ENCODE data around the gene RNPEPL1.
"Not testable (repeated sequence)": the region's sequence is repeated elsewhere in the genome, so short reads cannot be mapped to it uniquely, and the experiment has no call there.

RNPEPL1 gene

GRCh38 chr2:240520130-240520973 is 47.9 kb upstream of the RNPEPL1 start:
- 47% methylated on average over 46 of the region's 52 CpGs for WGBS
- no peak overlapping the region for H3K4me2 ChIP-seq (ENCODE audit: low read length, poor library complexity, severe bottlenecking)
- no peak overlapping the region for H2BK12ac ChIP-seq (ENCODE audit: low read length in 2 of 2)
- peaks cover 7% of the 10 kb centered on the region for H3K9me3 ChIP-seq (ENCODE audit: control insufficient read depth, low read length)
- no peak overlapping the region for H2BK5ac ChIP-seq (ENCODE audit: low read depth, low read length, poor library complexity, severe bottlenecking)
- no peak overlapping the region for H4K91ac ChIP-seq (ENCODE audit: low read length)
- H3K14ac ChIP-seq (ENCODE audit: low read length in 2 of 2): peak overlapping the region in 1 of 2 experiments; percentile 81
- peaks cover 4 to 7% of the 10 kb centered on the region in 2 experiments for H3K27me3 ChIP-seq (ENCODE audit: control insufficient read depth in 1 of 2, insufficient read depth in 1 of 2, low read length in 2 of 2)
- peaks cover 3% of the 10 kb centered on the region for H3K4me1 ChIP-seq (ENCODE audit: control insufficient read depth, insufficient read depth, low read depth, low read length)
- peak overlapping the region; percentile 44 for H3K9ac ChIP-seq (ENCODE audit: low read length)
- H2BK15ac ChIP-seq (ENCODE audit: low read depth, poor library complexity, severe bottlenecking): no peak overlapping the region
- no peak overlapping the region for H3K27ac ChIP-seq (ENCODE audit: low read length, poor library complexity, severe bottlenecking)
- H3K79me1 ChIP-seq (replicated peaks; ENCODE audit: low read length, poor library complexity, severe bottlenecking): no peaks in the 10 kb centered on the region
- no peak overlapping the region for H3K23ac ChIP-seq (ENCODE audit: low read length in 2 of 2)
- H3K18ac ChIP-seq (ENCODE audit: low read depth in 1 of 2, low read length in 2 of 2): no peak overlapping the region
- DNase-seq: no peak
- no peak overlapping the region for H2AFZ ChIP-seq (ENCODE audit: low read depth, low read length)
- H2BK120ac ChIP-seq (ENCODE audit: low read depth, low read length): no peak overlapping the region
- H4K8ac ChIP-seq (ENCODE audit: low read length): no peak overlapping the region
- peak overlapping the region in 1 of 2 experiments; percentile 64 for H3K4me3 ChIP-seq (ENCODE audit: insufficient read depth in 1 of 2, low read depth in 1 of 2, low read length in 2 of 2)
- H3K4ac ChIP-seq (ENCODE audit: low read depth in 1 of 2, low read length in 2 of 2): no peak overlapping the region
- no peak overlapping the region for H2AK5ac ChIP-seq (ENCODE audit: low read length, severe bottlenecking)
- peaks cover 20 to 26% of the 10 kb centered on the region in 2 experiments for H3K36me3 ChIP-seq (ENCODE audit: control insufficient read depth in 1 of 2, insufficient read depth in 2 of 2, low read depth in 1 of 2, low read length in 2 of 2)

DNA sequence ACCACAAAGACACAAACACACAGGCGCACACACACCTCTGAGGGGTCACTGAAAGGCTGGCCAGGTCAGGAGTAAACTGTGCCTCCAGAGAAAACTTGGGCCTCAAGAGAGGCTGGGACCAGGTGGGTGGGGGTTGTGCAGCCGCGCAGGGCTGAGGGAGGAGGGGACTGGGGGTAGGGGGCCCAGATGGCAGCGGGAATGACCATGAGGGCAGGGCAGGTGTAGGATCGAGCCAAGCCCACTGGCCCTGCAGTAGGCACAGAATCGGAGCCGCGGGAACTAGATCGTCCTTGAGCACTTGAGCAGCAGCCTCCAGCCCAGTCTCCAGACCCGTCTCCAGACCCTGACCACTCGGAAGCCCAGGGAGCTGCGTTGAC is 47.3 kb upstream of the RNPEPL1 start:
- H4K91ac ChIP-seq (ENCODE audit: low read length): no peak overlapping the region
- 98% methylated on average over 12 of the region's 12 CpGs for WGBS
- DNase-seq: no peak
- no peak overlapping the region for H2BK15ac ChIP-seq (ENCODE audit: low read depth, poor library complexity, severe bottlenecking)
- H3K27me3 ChIP-seq (ENCODE audit: control insufficient read depth in 1 of 2, insufficient read depth in 1 of 2, low read length in 2 of 2): peaks cover 4 to 7% of the 10 kb centered on the region in 2 experiments
- H2AFZ ChIP-seq (ENCODE audit: low read depth, low read length): no peak overlapping the region
- no peak overlapping the region for H3K4ac ChIP-seq (ENCODE audit: low read depth in 1 of 2, low read length in 2 of 2)
- H3K14ac ChIP-seq (ENCODE audit: low read length in 2 of 2): peak overlapping the region in 1 of 2 experiments; percentile 81
- H2BK120ac ChIP-seq (ENCODE audit: low read depth, low read length): no peak overlapping the region
- no peak overlapping the region for H4K8ac ChIP-seq (ENCODE audit: low read length)
- peaks cover 26 to 32% of the 10 kb centered on the region in 2 experiments for H3K36me3 ChIP-seq (ENCODE audit: control insufficient read depth in 1 of 2, insufficient read depth in 2 of 2, low read depth in 1 of 2, low read length in 2 of 2)
- no peak overlapping the region for H2BK5ac ChIP-seq (ENCODE audit: low read depth, low read length, poor library complexity, severe bottlenecking)
- H3K9ac ChIP-seq (ENCODE audit: low read length): no peak overlapping the region
- no peaks in the 10 kb centered on the region for H3K79me1 ChIP-seq (replicated peaks; ENCODE audit: low read length, poor library complexity, severe bottlenecking)
- H3K23ac ChIP-seq (ENCODE audit: low read length in 2 of 2): no peak overlapping the region
- no peak overlapping the region for H3K4me2 ChIP-seq (ENCODE audit: low read length, poor library complexity, severe bottlenecking)
- no peak overlapping the region for H2BK12ac ChIP-seq (ENCODE audit: low read length in 2 of 2)
- no peak overlapping the region for H3K4me3 ChIP-seq (ENCODE audit: insufficient read depth in 1 of 2, low read depth in 1 of 2, low read length in 2 of 2)
- no peak overlapping the region for H2AK5ac ChIP-seq (ENCODE audit: low read length, severe bottlenecking)
- no peak overlapping the region for H3K18ac ChIP-seq (ENCODE audit: low read depth in 1 of 2, low read length in 2 of 2)
- H3K9me3 ChIP-seq (ENCODE audit: control insufficient read depth, low read length): peaks cover 12% of the 10 kb centered on the region
- H3K27ac ChIP-seq (ENCODE audit: low read length, poor library complexity, severe bottlenecking): no peak overlapping the region
- H3K4me1 ChIP-seq (ENCODE audit: control insufficient read depth, insufficient read depth, low read depth, low read length): peaks cover 3% of the 10 kb centered on the region

DNA sequence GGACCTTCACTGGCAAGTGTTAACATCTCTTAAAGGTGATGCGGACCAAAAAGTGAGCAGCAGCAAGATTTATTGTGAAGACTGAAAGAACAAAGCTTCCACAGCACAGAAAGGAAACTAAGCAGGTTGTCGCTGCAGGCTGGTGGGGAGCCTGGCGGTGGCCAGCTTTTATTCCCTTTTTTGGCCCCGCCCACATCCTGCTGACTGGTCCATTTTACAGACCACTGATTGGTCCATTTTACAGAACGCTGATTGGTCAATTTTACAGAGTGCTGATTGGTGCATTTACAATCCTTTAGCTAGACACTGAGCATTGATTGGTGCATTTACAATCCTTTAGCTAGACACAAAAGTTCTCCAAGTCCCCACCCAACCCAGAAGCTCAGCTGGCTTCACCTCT is 46.4 kb upstream of the RNPEPL1 start:
- not testable (repeated sequence) for H3K18ac ChIP-seq (ENCODE audit: low read depth in 1 of 2, low read length in 2 of 2); H3K4me1 ChIP-seq (ENCODE audit: control insufficient read depth, insufficient read depth, low read depth, low read length); DNase-seq; H2AFZ ChIP-seq (ENCODE audit: low read depth, low read length); H2BK12ac ChIP-seq (ENCODE audit: low read length in 2 of 2); H3K4me3 ChIP-seq (ENCODE audit: insufficient read depth in 1 of 2, low read depth in 1 of 2, low read length in 2 of 2); H3K27me3 ChIP-seq (ENCODE audit: control insufficient read depth in 1 of 2, insufficient read depth in 1 of 2, low read length in 2 of 2); H3K27ac ChIP-seq (ENCODE audit: low read length, poor library complexity, severe bottlenecking); H3K4me2 ChIP-seq (ENCODE audit: low read length, poor library complexity, severe bottlenecking); H3K4ac ChIP-seq (ENCODE audit: low read depth in 1 of 2, low read length in 2 of 2); H2BK15ac ChIP-seq (ENCODE audit: low read depth, poor library complexity, severe bottlenecking); H2AK5ac ChIP-seq (ENCODE audit: low read length, severe bottlenecking); H4K8ac ChIP-seq (ENCODE audit: low read length); H2BK120ac ChIP-seq (ENCODE audit: low read depth, low read length); H3K23ac ChIP-seq (ENCODE audit: low read length in 2 of 2); H2BK5ac ChIP-seq (ENCODE audit: low read depth, low read length, poor library complexity, severe bottlenecking); H3K9ac ChIP-seq (ENCODE audit: low read length); H3K79me1 ChIP-seq (replicated peaks; ENCODE audit: low read length, poor library complexity, severe bottlenecking); H3K14ac ChIP-seq (ENCODE audit: low read length in 2 of 2); H4K91ac ChIP-seq (ENCODE audit: low read length)
- Histone ChIP-seq H3K36me3 (ENCODE audit: control insufficient read depth in 1 of 2, insufficient read depth in 2 of 2, low read depth in 1 of 2, low read length in 2 of 2) (peaks cover 33 to 39% of the 10 kb centered on the region in 2 experiments), H3K9me3 (ENCODE audit: control insufficient read depth, low read length) (peaks cover 12% of the 10 kb centered on the region)
- WGBS: 95% methylated on average over 5 of the region's 5 CpGs

DNA sequence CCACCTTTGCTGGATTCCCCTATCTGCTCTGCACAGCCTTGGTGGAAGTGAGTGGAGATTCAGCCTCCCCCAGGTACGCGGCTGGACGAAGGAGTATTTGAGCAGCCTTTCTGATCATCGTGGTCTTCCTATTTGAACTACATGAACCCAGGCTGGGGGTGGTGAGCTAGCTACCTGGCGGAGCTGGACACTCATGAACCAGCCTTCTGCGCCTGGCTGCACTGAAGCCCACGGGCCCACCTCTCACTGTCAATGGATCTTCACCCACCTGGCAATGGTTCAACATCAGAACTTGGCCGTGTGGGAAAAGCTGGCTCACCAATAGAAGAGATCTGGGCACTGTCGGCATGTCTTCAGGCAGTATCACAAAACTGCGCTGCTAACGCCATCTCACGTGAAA is 45.9 kb upstream of the RNPEPL1 start:
- no peak overlapping the region for H2BK5ac ChIP-seq (ENCODE audit: low read depth, low read length, poor library complexity, severe bottlenecking)
- WGBS: 98% methylated on average over 12 of the region's 12 CpGs
- no peak overlapping the region for H2AK5ac ChIP-seq (ENCODE audit: low read length, severe bottlenecking)
- H3K14ac ChIP-seq (ENCODE audit: low read length in 2 of 2): no peak overlapping the region
- H4K8ac ChIP-seq (ENCODE audit: low read length): no peak overlapping the region
- H4K91ac ChIP-seq (ENCODE audit: low read length): no peak overlapping the region
- H3K9me3 ChIP-seq (ENCODE audit: control insufficient read depth, low read length): peaks cover 12% of the 10 kb centered on the region
- H3K79me1 ChIP-seq (replicated peaks; ENCODE audit: low read length, poor library complexity, severe bottlenecking): no peaks in the 10 kb centered on the region
- no peak overlapping the region for H3K9ac ChIP-seq (ENCODE audit: low read length)
- peaks cover 3% of the 10 kb centered on the region for H3K4me1 ChIP-seq (ENCODE audit: control insufficient read depth, insufficient read depth, low read depth, low read length)
- peaks cover 4 to 7% of the 10 kb centered on the region in 2 experiments for H3K27me3 ChIP-seq (ENCODE audit: control insufficient read depth in 1 of 2, insufficient read depth in 1 of 2, low read length in 2 of 2)
- H3K4me3 ChIP-seq (ENCODE audit: insufficient read depth in 1 of 2, low read depth in 1 of 2, low read length in 2 of 2): no peak overlapping the region
- no peak overlapping the region for H3K4ac ChIP-seq (ENCODE audit: low read depth in 1 of 2, low read length in 2 of 2)
- H3K36me3 ChIP-seq (ENCODE audit: control insufficient read depth in 1 of 2, insufficient read depth in 2 of 2, low read depth in 1 of 2, low read length in 2 of 2): peaks cover 33 to 43% of the 10 kb centered on the region in 2 experiments
- DNase-seq: no peak
- H2BK120ac ChIP-seq (ENCODE audit: low read depth, low read length): no peak overlapping the region
- no peak overlapping the region for H2BK15ac ChIP-seq (ENCODE audit: low read depth, poor library complexity, severe bottlenecking)
- H3K18ac ChIP-seq (ENCODE audit: low read depth in 1 of 2, low read length in 2 of 2): no peak overlapping the region
- no peak overlapping the region for H3K27ac ChIP-seq (ENCODE audit: low read length, poor library complexity, severe bottlenecking)
- no peak overlapping the region for H3K4me2 ChIP-seq (ENCODE audit: low read length, poor library complexity, severe bottlenecking)
- no peak overlapping the region for H2BK12ac ChIP-seq (ENCODE audit: low read length in 2 of 2)
- no peak overlapping the region for H2AFZ ChIP-seq (ENCODE audit: low read depth, low read length)
- H3K23ac ChIP-seq (ENCODE audit: low read length in 2 of 2): no peak overlapping the region
